GM10248 (cell line): ENCODE measurements around the gene ZNF425.
"Not testable (repeated sequence)": the region's sequence is repeated elsewhere in the genome, so short reads cannot be mapped to it uniquely, and the experiment has no call there.

Experiments used
- CTCF ChIA-PET: fragments of 300-600 bp; sonication (Branson Sonifier 250); formaldehyde crosslinking; extraction: SDS; loops from one replicate; lab custom pipeline; 2021; ENCODE audit warnings: antibody characterized with exemption; lab: Yijun Ruan, JAX
- POLR2A ChIA-PET: fragments of 350-650 bp; sonication (Branson Sonifier 250); formaldehyde crosslinking; extraction: SDS; loops from one replicate; lab custom pipeline; 2020; ENCODE audit warnings: antibody characterized with exemption; lab: Yijun Ruan, JAX
- DNase-seq: peaks from one replicate; pipeline ENCODE4 v3.0.0; 2012; ENCODE audit errors: extremely low spot score
- TF ChIP-seq, protein P1 (sequence below): IDR thresholded peaks from 2 replicates; pipeline ENCODE4 v1.5.1; 2012; ENCODE audit warnings: mild to moderate bottlenecking, low read depth; ENCODE audit errors: extremely low read depth, missing control alignments, control extremely low read depth

ZNF425 gene

DNA sequence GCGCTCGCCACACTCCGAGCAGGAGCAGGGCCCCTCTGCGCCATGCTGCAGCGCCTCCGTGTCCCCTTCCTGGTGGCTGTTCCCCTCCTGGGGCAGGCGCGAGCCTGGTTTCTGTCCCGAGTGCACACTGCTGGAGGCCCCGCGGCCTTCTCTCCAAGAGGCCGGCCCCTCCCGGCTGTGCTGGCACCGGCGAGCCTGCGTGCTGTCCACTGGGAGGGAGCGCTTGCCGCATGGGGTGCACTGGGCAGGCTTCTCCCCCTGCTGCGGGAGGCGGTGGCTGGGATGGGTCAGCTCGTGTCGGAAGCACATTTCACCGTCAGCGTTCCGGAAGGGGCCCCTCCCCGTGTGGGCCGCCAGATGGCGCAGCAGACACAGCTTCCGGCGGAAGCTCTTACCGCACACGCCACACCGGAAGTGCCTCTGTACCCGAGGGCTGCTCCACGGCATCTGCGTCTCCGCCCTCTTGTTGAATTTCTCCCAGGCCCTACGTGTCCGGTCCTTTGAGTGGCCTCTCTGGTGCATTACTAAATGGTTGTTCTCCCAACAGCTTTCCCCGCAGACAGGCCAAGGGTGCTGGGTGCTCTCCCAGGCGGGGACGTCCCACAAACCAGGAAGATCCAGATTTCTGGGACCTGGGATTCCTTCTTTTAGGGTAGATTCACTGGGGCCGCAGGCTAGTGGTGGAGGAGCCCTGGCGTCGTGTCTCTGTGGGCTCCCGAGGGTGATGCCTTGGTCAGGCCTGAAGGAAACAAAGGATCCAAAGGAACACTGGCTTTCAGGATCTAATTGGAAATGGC is 54.3 kb downstream of the ZNF425 start:
- peak; percentile 54 for DNase-seq
- CTCF ChIA-PET: interaction anchor here (1.1 to 1.9 kb wide), 4 partner anchors 7 to 190 kb away, joined by 3 to 6 read pairs (median 3); partner anchors contain the start of gene ZNF783
- TF ChIP-seq, protein P1, sequence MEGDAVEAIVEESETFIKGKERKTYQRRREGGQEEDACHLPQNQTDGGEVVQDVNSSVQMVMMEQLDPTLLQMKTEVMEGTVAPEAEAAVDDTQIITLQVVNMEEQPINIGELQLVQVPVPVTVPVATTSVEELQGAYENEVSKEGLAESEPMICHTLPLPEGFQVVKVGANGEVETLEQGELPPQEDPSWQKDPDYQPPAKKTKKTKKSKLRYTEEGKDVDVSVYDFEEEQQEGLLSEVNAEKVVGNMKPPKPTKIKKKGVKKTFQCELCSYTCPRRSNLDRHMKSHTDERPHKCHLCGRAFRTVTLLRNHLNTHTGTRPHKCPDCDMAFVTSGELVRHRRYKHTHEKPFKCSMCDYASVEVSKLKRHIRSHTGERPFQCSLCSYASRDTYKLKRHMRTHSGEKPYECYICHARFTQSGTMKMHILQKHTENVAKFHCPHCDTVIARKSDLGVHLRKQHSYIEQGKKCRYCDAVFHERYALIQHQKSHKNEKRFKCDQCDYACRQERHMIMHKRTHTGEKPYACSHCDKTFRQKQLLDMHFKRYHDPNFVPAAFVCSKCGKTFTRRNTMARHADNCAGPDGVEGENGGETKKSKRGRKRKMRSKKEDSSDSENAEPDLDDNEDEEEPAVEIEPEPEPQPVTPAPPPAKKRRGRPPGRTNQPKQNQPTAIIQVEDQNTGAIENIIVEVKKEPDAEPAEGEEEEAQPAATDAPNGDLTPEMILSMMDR: no peak
- POLR2A ChIA-PET: no interaction called here

DNA sequence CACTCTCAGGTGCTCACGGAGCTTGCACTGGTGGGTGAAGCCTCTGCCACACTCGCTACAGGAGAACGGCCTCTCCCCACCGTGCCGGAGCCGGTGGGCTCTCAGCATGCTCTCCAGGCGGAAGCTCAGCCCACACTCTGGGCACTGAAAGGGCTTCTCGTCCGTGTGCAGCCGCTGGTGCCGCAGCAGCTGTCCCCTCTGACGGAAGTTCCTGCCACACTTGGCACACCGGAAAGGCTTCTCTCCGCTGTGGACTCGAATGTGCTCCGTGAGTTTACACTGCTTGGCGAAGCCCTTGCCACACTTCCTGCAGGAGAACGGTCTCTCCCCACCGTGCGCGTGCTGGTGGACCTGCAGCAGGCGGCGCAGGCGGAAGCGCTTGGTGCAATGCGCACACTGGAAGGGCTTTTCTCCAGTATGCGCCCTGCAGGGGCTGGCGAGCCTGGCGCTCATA is 54.9 kb downstream of the ZNF425 start:
- ChIA-PET CTCF (interaction anchor here (0.8 kb wide), 1 partner anchor 13 kb away, joined by 3 read pairs; no protein-coding TSS in a partner anchor), POLR2A (no interaction called here)
- TF ChIP-seq, protein P1: no peak
- no peak for DNase-seq

DNA sequence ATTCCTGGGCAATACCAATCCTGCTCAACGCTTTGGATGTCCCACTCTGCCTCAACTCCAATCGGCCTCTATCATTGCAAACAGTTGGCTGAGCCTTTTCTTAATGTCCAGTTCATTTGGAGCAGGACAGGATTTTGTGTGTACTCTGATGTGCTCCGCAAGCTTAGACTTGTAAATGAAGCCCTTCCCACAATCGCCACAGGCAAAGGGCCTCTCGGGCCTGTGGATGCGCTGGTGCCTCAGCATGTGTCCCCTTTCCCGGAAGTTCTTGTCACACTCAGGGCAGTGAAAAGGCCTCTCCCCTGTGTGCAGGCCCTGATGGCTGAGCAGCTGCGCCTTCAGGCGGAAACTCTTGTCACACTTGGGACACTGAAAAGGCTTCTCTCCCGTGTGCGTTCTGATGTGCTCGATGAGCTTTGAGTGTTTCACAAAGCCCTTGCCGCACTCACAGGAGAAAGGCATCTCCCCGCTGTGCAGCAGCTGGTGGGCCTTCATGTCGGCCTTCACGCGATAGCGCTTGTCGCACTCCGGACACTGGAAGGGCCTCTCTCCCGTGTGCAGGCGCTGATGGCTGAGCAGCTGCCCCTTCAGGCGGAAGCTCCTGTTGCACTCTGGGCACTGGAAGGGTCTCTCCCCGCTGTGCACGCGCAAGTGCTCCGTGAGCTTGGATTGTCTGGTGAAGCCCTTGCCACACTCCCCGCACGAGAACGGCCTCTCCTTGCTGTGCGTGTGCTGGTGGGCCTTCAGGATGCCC is 55.6 kb downstream of the ZNF425 start:
- DNase-seq: no peak
- TF ChIP-seq, protein P1: no peak
- POLR2A ChIA-PET: interaction anchor here (0.5 kb wide), 1 partner anchor 57 kb away, joined by 3 read pairs; no protein-coding TSS in a partner anchor
- CTCF ChIA-PET: interaction anchor here (0.8 to 1.5 kb wide), 2 partner anchors 12 to 65 kb away, joined by 3 read pairs; no protein-coding TSS in a partner anchor

DNA sequence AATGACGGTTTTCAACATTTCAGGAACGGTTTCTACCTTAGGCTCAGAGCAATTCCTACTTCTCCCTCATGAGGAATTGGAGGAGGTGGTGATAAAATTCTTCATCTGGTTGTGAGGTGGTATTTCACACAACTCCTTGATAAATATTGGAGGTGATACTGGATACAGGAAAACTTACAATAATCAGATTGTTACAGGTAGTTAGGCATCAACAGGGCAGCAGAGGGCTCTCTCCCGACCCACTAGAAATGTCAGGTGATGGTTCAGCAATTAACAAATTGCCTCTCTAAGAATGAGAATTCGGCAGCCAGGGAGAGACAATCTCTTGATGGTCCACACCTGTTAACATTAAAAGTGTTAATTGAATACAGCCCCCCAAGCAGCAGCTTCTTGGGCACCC is 58.3 kb downstream of the ZNF425 start:
- ChIA-PET CTCF (interaction anchor here (5.1 kb wide), 1 partner anchor 62 kb away, joined by 59 read pairs; no protein-coding TSS in a partner anchor), POLR2A (no interaction called here)
- TF ChIP-seq, protein P1: peak; percentile 33
- no peak for DNase-seq

DNA sequence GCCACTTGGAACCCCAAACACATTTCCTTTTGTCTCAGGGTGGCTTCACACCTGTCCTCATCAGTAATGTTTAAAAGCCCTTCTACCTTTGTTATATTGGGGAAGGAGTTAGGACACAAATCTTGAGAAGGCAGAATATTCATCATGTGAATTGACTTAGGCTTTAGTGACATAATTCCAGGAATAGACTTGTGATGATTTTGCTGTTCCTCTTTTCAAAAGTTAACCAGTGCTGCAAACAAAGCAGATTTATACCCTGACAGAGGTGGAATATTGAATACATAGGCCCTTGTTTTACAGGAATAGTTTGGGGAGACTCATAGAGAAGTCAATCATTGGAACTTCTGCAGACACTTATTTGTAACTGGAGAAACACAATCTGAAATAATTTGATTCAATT is 62.6 kb downstream of the ZNF425 start:
- DNase-seq: no peak
- CTCF ChIA-PET: no interaction called here
- POLR2A ChIA-PET: no interaction called here
- TF ChIP-seq, protein P1: no peak

DNA sequence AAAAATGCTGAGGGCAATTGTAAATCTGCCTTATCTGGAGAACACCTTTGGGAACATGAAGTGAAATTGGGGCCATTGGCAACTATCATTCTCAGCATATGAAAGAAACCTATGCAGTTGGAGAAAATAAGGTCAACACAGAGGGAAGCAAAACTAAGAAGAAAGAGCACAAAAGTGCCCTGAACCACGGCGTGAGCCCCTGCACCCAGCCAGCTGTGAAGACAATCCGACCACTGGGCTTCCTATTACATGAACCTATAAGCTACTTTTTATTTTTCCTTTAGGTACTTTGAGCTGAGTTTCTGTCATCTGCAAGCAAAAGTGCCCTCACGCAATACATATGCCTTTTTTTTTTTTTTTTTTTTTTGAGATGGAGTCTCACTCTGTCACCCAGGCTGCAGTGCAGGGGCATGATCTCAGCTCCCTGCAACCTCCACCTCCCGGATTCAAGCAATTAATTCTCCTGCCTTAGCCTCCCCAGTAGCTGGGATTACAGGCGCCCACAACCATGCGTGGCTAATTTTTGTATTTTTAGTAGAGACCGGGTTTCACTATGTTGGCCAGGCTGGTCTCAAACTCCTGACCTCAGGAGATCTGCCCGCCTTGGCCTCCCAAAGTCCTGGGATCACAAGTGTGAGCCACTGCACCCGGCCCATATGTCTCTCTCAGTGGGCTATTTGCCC is 63.8 kb downstream of the ZNF425 start:
- POLR2A ChIA-PET, DNase-seq: not testable (repeated sequence)
- CTCF ChIA-PET: interaction anchor here (0.9 to 2.8 kb wide), 3 partner anchors 16 to 56 kb away, joined by 3 to 16 read pairs (median 3); no protein-coding TSS in a partner anchor
